Activated T-cell treated with anti-CD3 and anti-CD28 coated beads, Interleukin-2, amount 50 U/mL, for 1 hour (primary cell): Measurements from ENCODE around the gene PACSIN1.

Source experiments
- DNase-seq: peaks from one replicate; pipeline ENCODE4 v3.0.0-alpha.2; 2020

Gene PACSIN1

DNA sequence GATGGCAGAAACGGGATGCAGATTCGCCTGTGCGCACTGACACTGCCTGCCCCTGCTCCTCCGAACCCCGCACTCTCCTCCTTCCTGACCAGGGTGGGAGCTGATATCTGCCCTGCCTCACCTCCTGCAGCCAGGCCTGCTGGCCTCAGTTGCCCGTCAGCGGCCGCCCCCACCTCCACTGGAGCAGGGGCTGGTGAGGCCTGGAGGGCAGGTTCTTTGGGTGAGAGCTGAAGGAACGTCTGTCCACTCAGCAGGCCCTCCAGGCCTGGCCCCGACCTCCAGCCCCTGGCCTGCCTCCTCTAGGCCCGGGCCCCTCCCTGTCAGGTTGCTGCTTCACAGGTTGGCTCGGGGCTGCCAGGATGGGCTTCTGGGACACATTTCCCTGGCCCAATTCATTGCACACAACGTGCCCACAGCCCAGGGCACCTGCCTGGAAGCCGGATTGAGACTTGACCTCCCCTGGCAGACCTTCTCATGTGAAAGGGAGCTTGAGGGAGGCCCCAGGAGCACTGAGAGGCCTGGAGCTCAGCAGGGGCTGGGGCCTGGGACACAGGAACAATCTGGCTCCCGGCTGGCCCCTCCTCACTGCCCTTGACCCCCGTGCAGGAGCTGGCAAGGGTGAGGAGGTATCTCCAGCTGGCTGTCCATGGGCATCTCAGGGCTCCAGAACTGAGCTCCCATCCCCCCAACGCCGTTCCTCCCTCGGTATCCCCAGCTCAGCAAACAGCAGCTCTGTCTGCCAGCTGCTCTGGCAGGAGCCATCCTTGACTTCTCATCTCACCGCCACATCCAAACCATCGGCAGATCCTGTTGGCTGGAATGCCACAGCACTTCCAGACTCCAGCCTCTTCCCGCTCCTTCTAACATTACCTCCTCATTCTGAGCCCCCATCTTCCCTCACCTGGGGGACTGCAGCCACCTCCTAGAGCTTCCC, 50.8 kb downstream of the PACSIN1 start:
- DNase-seq: no peak

DNA sequence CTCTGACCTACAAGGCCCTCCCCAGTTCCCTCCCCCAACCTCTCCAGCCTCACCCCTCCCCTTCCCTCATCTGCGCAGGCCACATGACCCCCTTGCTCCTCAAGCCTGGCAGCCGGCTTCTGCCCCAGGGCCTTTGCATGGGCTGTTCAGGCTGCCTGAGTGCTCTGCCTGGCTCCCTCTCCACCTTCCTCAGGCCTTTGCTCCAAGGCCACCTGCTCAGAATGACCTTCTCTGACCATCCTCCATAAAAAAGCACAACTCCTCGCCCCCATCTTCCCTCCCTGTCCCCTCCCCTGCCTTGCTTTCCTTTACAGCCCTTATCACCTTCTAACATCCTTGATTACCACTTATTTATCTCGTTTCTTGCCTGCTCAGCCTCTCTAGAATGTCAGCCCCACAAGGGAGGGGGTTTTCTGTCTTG, 51.6 kb downstream of the PACSIN1 start:
- no peak for DNase-seq

GRCh38 chr6:34517966-34518365, 52.1 kb downstream of the PACSIN1 start:
- no peak for DNase-seq

DNA sequence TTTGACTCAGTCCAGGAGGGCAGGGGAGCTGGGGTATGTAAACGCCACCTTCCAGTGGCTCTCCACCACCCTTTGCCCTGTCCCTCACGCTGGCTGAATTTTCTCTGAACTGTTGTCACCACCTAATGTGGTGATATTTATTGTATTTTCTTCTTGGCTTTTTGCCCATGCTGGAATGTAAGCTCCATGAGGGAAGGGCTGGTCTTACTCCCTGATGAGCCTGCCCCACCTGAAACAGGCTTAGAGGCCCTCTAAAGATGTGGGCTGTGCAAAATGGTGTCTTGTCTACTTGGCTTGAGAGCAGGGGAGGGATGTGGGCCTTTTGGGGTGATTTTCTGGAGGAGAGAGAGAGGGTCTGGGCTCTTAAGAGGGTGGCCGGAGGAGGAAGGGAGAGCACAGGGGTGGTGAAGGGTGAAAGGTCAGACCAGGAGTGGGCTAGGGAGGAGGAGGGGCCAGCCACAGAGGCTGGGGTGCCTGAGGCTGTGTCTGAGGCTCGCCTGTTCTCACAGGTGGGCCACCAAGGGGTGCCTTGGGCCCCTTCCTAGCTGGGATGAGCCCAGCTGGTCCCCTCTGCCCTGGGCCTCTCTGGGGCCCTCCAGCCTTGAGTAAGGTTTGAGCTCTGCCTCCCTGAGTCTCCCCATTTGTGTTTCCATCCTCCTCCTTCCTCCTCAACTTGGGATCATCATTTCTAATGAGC, 52.9 kb downstream of the PACSIN1 start:
- DNase-seq: no peak

GRCh38 chr6:34519971-34520644, 54.2 kb downstream of the PACSIN1 start:
- DNase-seq: no peak

DNA sequence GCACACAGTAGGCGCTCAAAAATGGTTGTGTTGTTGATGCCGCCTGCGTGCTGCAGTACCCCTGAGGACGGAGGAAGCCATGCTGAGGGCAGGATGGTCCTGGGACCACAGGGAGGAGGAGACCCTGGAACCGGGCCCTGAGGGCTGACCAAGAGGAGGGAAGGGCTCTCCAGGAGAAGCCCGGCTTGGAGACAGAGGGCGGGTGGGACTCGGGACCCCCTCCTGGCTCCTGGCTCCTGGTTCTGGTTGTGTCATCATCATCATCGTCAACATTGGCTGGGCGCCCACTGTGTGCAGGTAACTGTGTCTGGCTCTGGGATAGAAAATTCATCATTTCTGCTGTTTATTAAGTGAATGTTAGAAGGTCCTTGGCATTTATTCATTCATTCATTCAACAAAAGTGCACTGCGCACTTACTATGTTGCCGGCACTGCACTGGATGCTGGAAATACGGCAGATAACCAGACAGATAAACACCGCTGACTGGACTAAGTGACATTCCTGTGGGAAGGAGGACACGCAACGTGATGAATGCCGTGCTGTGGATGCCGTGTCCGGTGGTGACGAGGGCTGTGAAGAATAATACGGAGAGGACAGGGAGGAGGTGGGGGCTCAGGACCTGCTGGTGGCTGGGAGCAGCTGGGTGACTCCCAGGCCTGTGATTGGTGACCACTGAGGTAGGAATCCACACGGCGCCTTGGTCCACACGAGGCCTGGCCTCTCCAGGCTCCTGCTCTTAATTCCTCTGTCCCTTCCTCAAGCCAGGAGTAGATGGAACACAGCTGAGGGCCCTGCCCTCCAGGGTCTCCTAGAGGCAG, 55.0 kb downstream of the PACSIN1 start:
- DNase-seq: no peak

- no peak for DNase-seq
Observed at GRCh38 chr6:34521463-34522285, 55.8 kb downstream of the PACSIN1 start.

DNA sequence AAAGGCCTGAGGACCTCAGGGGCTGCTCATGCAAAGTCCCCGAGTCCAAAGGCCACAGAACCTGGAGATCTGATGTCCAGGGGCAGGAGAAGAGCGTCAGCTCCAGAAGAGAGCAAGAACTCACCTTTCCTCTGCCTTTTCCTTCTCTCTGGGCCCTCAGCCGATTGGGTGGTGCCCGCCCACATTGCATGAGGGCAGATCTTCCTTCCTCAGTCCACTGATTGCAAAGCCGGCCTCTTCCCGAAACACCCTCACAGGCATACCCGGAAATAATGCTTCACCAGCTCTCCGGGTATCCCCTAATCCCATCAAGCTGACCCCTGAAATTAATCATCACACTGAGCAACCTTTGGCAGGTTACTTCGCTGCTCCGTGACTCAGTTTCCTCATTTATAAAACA, 56.9 kb downstream of the PACSIN1 start:
- DNase-seq: no peak

- no peak for DNase-seq
Observed at GRCh38 chr6:34523441-34524206, 57.7 kb downstream of the PACSIN1 start.

- DNase-seq: no peak
Observed at GRCh38 chr6:34524499-34524898, 58.6 kb downstream of the PACSIN1 start.

DNA sequence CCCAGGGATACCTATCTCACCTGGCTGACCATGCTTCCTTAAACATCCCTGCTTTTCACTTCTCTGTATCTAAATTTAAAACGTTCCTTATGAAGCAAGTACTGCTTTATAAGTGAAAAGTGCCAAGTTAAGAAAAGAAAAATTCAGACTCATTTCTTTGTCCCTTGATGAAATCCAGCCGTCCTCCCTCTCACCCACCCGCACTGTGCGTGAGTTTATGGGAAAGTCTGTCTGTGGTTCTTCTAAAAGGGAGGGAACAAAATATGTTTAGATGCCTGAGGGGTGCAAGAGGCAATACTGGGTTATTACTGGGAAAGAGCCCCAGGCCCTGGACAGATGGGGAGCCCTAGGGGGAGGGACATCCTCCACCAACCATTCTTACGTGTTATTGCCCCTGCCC, 59.1 kb downstream of the PACSIN1 start:
- DNase-seq: no peak

DNA sequence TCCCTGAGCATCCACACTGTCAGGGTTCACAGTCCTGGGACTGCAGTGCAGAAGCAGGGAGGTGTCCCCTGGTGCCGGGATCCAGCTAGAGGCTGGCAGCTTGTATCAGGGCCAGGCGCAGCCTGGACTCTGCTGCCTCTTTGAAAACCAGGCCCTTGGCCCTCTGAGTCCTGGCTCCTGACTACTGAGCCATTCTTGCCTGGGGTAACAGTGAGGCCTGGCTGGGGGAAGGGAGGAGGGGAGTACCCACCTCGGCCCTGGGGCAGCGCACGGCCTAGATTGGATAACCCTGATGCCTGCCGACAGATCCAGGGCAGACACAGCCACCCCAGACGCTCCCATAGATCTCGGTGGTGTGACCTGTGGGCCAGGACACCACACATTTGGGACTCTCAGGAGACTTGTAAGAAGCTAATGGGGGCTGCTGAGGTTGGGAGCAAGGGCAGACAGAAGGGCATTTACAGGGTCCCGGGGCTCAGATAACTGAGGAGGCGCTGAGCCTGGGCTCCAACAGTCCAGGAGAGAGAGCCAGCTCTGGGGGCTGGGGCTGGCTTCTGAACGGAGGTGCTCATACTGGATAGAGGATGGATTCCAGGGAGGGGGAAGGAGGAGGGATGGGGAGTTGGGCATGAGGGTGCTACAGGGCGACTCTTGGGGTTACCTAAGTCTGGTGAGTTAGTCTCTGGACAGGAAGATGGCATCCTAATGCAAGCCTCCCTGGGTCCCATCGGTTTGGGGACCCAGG, 59.7 kb downstream of the PACSIN1 start:
- no peak for DNase-seq

DNA sequence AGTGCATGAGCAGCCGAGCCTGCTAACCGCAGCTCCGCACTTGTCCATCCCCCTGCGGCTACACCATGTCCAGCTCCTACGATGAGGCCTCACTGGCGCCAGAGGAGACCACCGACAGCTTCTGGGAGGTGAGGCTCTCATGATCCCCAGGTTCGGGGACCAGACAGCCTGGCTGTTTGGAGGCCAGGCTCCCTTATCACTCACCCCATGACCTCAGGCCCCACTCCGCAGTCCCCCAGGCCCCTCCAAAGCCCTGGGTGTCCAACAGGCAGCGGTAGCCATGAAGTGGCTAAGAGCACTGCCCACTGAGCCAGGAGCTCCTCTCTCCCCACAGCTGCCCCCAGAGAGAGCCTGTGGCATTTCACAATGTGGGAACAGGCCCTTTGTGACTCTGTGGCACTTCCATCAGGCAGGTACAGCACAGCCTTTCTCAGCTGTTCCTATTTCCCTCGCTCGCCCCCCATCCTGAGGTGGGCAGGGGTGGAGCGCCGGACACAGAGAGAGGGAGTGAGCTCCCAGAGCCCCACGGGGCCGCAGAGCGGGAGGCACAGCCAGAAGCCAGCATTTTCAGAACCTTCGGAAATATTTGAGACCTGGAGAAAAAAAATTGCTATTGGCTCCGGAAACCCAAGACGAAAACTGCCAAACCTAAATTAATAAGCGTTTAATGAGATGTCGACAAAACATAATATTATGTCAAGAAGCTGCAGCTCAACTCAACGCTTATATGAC, 60.5 kb downstream of the PACSIN1 start:
- DNase-seq: no peak

DNA sequence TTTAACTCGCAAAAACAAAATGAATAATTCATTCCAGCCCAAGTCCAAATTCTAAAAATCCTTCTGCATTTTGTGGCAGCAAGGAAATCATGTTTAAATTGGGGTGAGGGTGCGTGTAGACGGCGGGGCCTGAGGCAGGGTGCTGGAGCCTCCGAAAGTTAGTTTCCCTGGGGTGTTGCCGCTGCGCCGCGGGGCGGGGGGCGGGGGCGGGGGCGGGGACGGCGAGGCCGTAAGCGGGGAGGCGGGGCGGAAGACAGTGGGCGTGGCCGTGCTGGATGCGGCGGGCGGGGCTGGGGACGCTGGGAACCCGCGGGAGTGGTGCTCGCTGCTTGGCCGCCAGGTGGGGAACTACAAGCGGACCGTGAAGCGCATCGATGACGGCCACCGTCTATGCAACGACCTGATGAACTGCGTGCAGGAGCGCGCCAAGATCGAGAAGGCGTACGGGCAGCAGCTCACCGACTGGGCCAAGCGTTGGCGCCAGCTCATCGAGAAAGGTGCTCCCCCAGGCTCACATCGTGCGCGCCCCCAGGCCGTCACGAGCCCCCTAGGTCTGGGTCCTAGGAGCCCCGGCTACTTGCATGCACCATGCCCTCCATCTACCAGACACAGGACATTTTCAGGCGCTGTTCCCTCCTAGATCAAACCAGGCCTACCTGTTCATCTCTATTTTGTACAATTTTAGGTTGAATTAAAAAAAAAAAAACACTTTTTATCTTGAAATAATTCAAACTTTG, 61.3 kb downstream of the PACSIN1 start:
- peak; percentile 97 for DNase-seq

DNA sequence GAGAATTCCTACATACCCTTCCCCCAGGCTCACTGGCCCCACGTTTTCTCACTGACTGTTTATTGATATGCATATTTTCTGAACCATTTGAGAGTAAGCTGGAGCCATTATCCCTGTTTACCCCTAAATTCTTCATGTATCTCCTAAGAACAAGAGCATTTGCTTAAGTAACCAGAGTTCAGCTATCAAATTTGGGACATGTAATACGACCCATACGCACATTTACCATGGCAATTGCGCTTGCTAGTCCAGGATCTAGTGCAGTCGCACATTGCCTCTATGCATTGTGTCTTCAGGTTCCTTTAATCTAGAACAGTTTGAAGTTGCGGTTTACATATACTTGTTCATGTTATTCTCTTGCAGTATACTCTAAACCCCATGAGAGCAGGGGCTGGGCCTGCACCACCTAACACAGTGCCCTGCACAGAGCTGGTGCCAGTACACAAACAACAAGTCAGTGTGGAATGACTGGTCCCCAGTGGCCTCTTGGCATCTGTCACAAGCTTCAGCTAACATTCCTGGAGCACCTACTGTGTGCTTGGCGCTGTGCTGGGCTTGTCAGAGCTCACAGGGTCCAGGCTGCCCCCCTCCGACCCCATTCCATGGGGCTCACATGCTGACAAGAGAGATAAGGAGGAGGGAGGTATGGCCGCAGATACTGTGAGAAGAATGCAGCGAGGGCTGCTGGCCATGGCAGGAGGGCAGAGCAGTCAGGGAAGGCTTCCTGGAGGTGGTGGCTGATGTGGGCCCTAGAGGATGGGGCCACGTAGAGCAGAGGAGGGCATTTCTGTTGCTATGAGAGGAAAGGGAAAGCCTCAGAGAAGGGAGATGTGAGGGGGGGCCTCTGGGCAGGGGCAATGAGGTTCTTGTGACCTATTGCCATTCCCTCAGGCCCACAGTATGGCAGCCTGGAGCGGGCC, 62.1 kb downstream of the PACSIN1 start:
- no peak for DNase-seq

GRCh38 chr6:34528996-34529664, 63.3 kb downstream of the PACSIN1 start:
- DNase-seq: no peak
